Body of pancreas (tissue), 4 donors: Measurements from ENCODE around the gene LMTK2. TPM values are rescaled to one million over a fixed set of nuclear protein-coding genes. Genes with fewer than 3 reads are reported as not detected.

ENCODE experiments used
- ATAC-seq: fragments of 150-250 bp; one replicate; pipeline ENCODE4 v1.9.1; 2016
- DNase-seq, 4 donors: peaks; one replicate each; pipeline ENCODE4 v3.0.0-alpha.2; 2019
- H3K27ac ChIP-seq, 4 donors: fragments of 200-600 bp; sonication (generic); 1 replicate in 3 of 4; 2 replicates in 1 of 4; pipeline versions ENCODE4 v1.5.1 to v1.6.1; 2016 to 2019; ENCODE audit warnings: mild to moderate bottlenecking in 1 of 4, mixed read lengths in 1 of 4, moderate library complexity in 1 of 4
- H3K27me3 ChIP-seq, 2 donors: fragments of 200-600 bp; sonication (generic); one replicate each; pipeline ENCODE4 v1.6.0; 2016; ENCODE audit warnings: mild to moderate bottlenecking in 1 of 2
- H3K36me3 ChIP-seq, 2 donors: fragments of 200-600 bp; sonication (generic); replicated peaks in 1 of 2; 2 replicates each; pipeline ENCODE4 v1.5.1; 2016; ENCODE audit warnings: low read depth in 2 of 2; ENCODE audit not compliant: insufficient read depth in 1 of 2
- H3K4me1 ChIP-seq: fragments of 200-600 bp; sonication (generic); one replicate; pipeline ENCODE4 v1.6.0; 2016
- H3K4me3 ChIP-seq, 2 donors: fragments of 200-600 bp; sonication (generic); 1 replicate in 1 of 2; 2 replicates in 1 of 2; pipeline ENCODE4 v1.5.1; 2016 to 2019
- H3K9me3 ChIP-seq, 3 donors: fragments of 200-600 bp; sonication (generic); 1 replicate in 2 of 3; 2 replicates in 1 of 3; pipeline ENCODE4 v1.5.1; 2016
- POLR2A ChIP-seq, 3 donors: fragments of 450-650 bp; IDR thresholded peaks; one replicate each; pipeline ENCODE4 v1.6.1; 2016; ENCODE audit warnings: antibody characterized with exemption in 3 of 3, mild to moderate bottlenecking in 2 of 3
- WGBS, 2 donors: methylation state at CpG; one replicate each; pipeline ENCODE4 v1.1.5; 2017; 5-methylcytosine and 5-hydroxymethylcytosine counted together
- intact Hi-C: fragments of 100-400 bp; cut with DNase I; formaldehyde crosslinking; loops from one replicate; pipeline ENCODE4 v1.15.1; 2023
- total RNA-seq, 2 donors: library from RNA; depleted of rRNA; stranded (reverse); fragments of >200 nt; gene quantifications; one replicate each; pipeline ENCODE4 v1.1.0, GENCODE V29; 2016
- TF ChIP-seq, protein P1 (sequence below), 7 experiments: fragments of 450-650 bp in 4 of 7; fragments of 200-600 bp in 3 of 7; sonication (generic) in 3 of 7; IDR thresholded peaks; one replicate each; pipeline ENCODE4 v1.5.1; 2016 to 2019; ENCODE audit warnings: antibody characterized with exemption in 7 of 7

Gene LMTK2
- total RNA-seq, 2 donors from 2014 or later, result 19.7 to 23.1 TPM

DNA sequence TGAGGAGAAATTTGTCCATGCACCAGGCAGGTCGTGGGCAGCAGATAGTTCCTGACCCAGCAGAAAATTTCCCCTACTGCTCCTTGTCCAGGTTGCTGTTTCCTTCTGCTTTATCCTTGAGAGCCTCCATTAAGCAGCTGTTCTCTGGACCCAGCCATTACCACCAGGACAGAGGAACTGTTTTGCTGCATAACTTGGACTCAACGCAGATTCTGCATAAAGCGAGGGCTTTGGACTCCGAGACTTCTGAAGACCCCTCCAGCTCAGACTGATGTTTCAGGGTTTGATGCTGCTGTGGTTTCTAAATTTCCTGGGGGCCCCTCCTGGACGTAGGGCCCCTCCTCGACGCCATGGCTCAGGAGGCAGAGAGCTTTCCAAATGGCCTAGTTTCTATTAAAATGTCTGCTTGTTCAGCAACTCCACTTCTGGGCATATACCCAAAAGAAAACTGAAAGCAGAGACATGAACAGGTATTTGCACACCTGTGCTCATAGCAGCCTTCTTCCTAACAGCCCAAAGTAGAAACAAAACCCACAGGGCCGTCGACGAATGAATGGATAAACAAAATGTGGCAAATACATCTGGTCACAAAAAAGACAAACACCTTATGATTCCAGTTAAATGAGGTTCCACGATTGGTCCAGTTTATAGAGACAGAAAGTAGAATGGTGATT is 28.3 kb upstream of the LMTK2 start:
- no peak overlapping the region for H3K4me3 ChIP-seq
- intact Hi-C loops, result no loop called here
- ATAC-seq, result peak; percentile 68
- 47 to 53% methylated on average over 11 of the region's 11 CpGs for WGBS, 2 donors
- H3K27me3 ChIP-seq, result no peaks in the 10 kb centered on the region
- no peaks in the 10 kb centered on the region for H3K9me3 ChIP-seq
- no peaks in the 10 kb centered on the region for H3K36me3 ChIP-seq
- peaks cover 13% of the 10 kb centered on the region for H3K4me1 ChIP-seq
- H3K27ac ChIP-seq, result peak overlapping the region in 3 of 4 donors; percentile 22 to 52 (median 30)
- DNase-seq, result peak; percentile 21 to 55 (median 44)
- TF ChIP-seq POLR2A (IDR thresholded peaks at IDR 0.05), result no peak
- TF ChIP-seq, protein P1, sequence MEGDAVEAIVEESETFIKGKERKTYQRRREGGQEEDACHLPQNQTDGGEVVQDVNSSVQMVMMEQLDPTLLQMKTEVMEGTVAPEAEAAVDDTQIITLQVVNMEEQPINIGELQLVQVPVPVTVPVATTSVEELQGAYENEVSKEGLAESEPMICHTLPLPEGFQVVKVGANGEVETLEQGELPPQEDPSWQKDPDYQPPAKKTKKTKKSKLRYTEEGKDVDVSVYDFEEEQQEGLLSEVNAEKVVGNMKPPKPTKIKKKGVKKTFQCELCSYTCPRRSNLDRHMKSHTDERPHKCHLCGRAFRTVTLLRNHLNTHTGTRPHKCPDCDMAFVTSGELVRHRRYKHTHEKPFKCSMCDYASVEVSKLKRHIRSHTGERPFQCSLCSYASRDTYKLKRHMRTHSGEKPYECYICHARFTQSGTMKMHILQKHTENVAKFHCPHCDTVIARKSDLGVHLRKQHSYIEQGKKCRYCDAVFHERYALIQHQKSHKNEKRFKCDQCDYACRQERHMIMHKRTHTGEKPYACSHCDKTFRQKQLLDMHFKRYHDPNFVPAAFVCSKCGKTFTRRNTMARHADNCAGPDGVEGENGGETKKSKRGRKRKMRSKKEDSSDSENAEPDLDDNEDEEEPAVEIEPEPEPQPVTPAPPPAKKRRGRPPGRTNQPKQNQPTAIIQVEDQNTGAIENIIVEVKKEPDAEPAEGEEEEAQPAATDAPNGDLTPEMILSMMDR (IDR thresholded peaks at IDR 0.05), result no peak

DNA sequence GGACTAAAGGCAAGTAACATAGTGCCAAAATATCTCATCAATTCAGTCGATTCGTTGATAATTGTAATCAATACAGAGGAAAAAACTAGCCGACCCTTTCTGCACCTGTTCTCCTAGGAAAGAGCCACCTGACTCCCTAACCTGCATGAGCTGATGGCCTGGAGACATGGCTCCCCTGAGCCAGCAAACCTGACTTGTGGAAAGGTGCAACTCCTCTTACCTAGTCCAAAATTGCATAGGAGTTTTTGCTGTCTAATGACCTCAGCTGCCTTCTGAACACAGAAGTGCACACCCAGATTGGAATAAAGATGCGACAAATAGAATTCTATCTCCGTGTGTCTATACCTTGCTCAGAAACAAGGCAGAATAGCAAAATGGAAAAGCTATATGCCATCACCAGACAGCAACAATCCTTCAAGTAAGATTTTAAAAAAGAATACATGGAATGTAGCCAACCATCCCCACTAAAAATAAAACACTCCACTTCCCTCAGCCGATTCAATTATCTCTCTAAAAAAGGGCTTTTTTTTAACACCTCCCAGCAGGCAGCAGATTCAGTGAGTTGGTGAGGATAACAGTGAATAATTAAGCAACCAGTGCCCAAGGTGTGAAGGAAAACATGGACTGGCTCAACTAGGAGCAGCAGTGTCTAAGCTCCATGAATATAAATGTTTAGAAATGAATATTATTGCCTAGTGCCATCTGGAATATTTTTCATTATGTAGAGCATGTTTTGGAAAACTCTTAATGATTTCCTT is 26.6 kb upstream of the LMTK2 start:
- 35 to 36% methylated on average over 6 of the region's 6 CpGs for WGBS, 2 donors
- DNase-seq (no peak), ATAC-seq (no peak)
- Histone ChIP-seq H3K27me3 (no peaks in the 10 kb centered on the region), H3K9me3 (no peaks in the 10 kb centered on the region), H3K4me3 (no peak overlapping the region), H3K36me3 (no peaks in the 10 kb centered on the region), H3K27ac (no peak overlapping the region), H3K4me1 (peaks cover 13% of the 10 kb centered on the region)
- TF ChIP-seq POLR2A (IDR thresholded peaks at IDR 0.05), result no peak
- TF ChIP-seq, protein P1 (IDR thresholded peaks at IDR 0.05), result no peak
- intact Hi-C loops, result no loop called here

DNA sequence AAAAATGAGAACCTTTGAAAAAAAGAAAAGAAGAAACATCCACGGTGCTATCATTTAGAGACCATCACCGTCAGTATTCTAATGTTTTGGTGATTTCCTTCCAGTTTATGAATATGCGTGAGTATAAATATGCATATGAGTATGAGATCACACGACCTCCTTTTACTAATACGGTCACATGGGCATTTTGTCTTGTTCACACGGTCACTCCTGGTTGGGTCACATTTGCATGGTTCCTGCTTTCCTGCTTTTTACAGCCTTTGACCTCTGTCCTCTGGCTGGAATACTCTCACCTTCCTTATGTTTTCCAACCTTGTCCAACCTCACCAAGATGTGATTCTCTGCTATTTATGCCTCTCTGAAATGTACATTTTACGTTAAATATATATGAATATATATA is 25.3 kb upstream of the LMTK2 start:
- H3K36me3 ChIP-seq, result no peaks in the 10 kb centered on the region
- H3K4me3 ChIP-seq, result no peak overlapping the region
- 80 to 81% methylated on average over 7 of the region's 7 CpGs for WGBS, 2 donors
- no peak for DNase-seq
- ATAC-seq, result no peak
- H3K4me1 ChIP-seq, result peaks cover 13% of the 10 kb centered on the region
- no peak overlapping the region for H3K27ac ChIP-seq
- TF ChIP-seq POLR2A (IDR thresholded peaks at IDR 0.05), result no peak
- TF ChIP-seq, protein P1 (IDR thresholded peaks at IDR 0.05), result no peak
- no peaks in the 10 kb centered on the region for H3K9me3 ChIP-seq
- intact Hi-C loops, result no loop called here
- H3K27me3 ChIP-seq, result no peaks in the 10 kb centered on the region

DNA sequence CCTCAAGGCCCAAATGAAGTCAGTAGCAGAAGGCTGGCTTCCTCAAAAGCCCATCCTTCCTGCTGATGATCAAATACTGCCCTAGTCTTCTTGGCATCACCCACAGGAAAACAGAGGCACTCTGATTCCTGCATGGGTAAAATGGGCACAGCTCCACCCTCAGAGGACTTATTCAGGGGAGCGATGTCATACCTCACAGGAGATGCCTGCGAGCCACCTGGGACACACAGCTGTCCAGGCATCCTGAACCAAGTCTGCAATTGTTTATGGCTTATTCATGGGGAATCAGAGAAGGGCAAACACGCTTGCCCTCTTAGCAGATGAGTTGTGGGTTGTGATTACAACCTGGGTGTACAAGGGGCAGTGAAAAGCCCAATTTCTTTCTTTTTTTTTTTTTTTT is 22.0 kb upstream of the LMTK2 start:
- no peak overlapping the region for H3K27ac ChIP-seq
- DNase-seq (no peak), ATAC-seq (no peak)
- no peaks in the 10 kb centered on the region for H3K4me1 ChIP-seq
- TF ChIP-seq, protein P1 (IDR thresholded peaks at IDR 0.05), result no peak
- TF ChIP-seq POLR2A (IDR thresholded peaks at IDR 0.05), result no peak
- H3K27me3 ChIP-seq, result no peaks in the 10 kb centered on the region
- H3K4me3 ChIP-seq, result no peak overlapping the region
- intact Hi-C loops, result no loop called here
- H3K9me3 ChIP-seq, result no peaks in the 10 kb centered on the region
- WGBS, 2 donors, result 92 to 95% methylated on average over 3 of the region's 3 CpGs
- no peaks in the 10 kb centered on the region for H3K36me3 ChIP-seq
